ENCODE measurements around the gene GDPD5. TPM values are rescaled to one million over a fixed set of nuclear protein-coding genes. Genes with fewer than 3 reads are reported as not detected.

GDPD5 gene
- total RNA-seq, 1 donor from 2014 or later: 15.8 TPM

- no peak overlapping the region for H3K27ac ChIP-seq
- H3K36me3 ChIP-seq: peaks cover 3% of the 10 kb centered on the region
- no peak for TF ChIP-seq CTCF (IDR thresholded peaks at IDR 0.05)
- DNase-seq: no peak
- intact Hi-C loops (cut with DNase I): no loop called here
- no peaks in the 10 kb centered on the region for H3K4me1 ChIP-seq
- H3K9me3 ChIP-seq: no peaks in the 10 kb centered on the region
- ATAC-seq: no peak
- H3K4me3 ChIP-seq: no peak overlapping the region
- H3K27me3 ChIP-seq (ENCODE audit: low read depth): peaks cover 6% of the 10 kb centered on the region
These were observed 88.9 kb downstream of the GDPD5 start for GRCh38 chr11:75436806-75437205.

GRCh38 chr11:75435571-75435925 is 90.2 kb downstream of the GDPD5 start:
- Histone ChIP-seq H3K27ac (no peak overlapping the region), H3K36me3 (no peaks in the 10 kb centered on the region), H3K4me3 (no peak overlapping the region), H3K9me3 (no peaks in the 10 kb centered on the region), H3K4me1 (peaks cover 4% of the 10 kb centered on the region), H3K27me3 (ENCODE audit: low read depth) (peaks cover 18% of the 10 kb centered on the region)
- DNase-seq (no peak), ATAC-seq (no peak)
- no peak for TF ChIP-seq CTCF (IDR thresholded peaks at IDR 0.05)
- intact Hi-C loops (cut with DNase I): no loop called here

GRCh38 chr11:75434886-75435570 is 90.7 kb downstream of the GDPD5 start:
- Histone ChIP-seq H3K4me1 (peaks cover 7% of the 10 kb centered on the region), H3K27me3 (ENCODE audit: low read depth) (peaks cover 21% of the 10 kb centered on the region), H3K36me3 (no peaks in the 10 kb centered on the region), H3K27ac (no peak overlapping the region), H3K9me3 (no peaks in the 10 kb centered on the region), H3K4me3 (no peak overlapping the region)
- ATAC-seq (no peak), DNase-seq (no peak)
- no peak for TF ChIP-seq CTCF (IDR thresholded peaks at IDR 0.05)
- intact Hi-C loops (cut with DNase I): no loop called here

GRCh38 chr11:75434051-75434450 is 91.7 kb downstream of the GDPD5 start:
- ATAC-seq (no peak), DNase-seq (no peak)
- H3K27me3 ChIP-seq (ENCODE audit: low read depth): peaks cover 24% of the 10 kb centered on the region
- no peaks in the 10 kb centered on the region for H3K36me3 ChIP-seq
- no peak overlapping the region for H3K27ac ChIP-seq
- H3K4me1 ChIP-seq: peaks cover 14% of the 10 kb centered on the region
- no peak for TF ChIP-seq CTCF (IDR thresholded peaks at IDR 0.05)
- H3K4me3 ChIP-seq: no peak overlapping the region
- H3K9me3 ChIP-seq: no peaks in the 10 kb centered on the region
- intact Hi-C loops (cut with DNase I): no loop called here

- DNase-seq: no peak
- peaks cover 24% of the 10 kb centered on the region for H3K27me3 ChIP-seq (ENCODE audit: low read depth)
These were observed 92.3 kb downstream of the GDPD5 start for GRCh38 chr11:75433443-75433842.

More at GRCh38 chr11:75433443-75433842, 92.3 kb downstream of the GDPD5 start:
- Histone ChIP-seq H3K36me3 (no peaks in the 10 kb centered on the region), H3K4me3 (no peak overlapping the region), H3K9me3 (no peaks in the 10 kb centered on the region), H3K27ac (no peak overlapping the region), H3K4me1 (peaks cover 14% of the 10 kb centered on the region)
- intact Hi-C loops (cut with DNase I): no loop called here
- TF ChIP-seq CTCF (IDR thresholded peaks at IDR 0.05): no peak
- ATAC-seq: no peak

All from lower lobe of right lung (tissue), 2 donors.